ENCODE measurements around the gene ZNF410.
"Not testable (repeated sequence)": the region's sequence is repeated elsewhere in the genome, so short reads cannot be mapped to it uniquely, and the experiment has no call there.

The ZNF410 gene, protein sequence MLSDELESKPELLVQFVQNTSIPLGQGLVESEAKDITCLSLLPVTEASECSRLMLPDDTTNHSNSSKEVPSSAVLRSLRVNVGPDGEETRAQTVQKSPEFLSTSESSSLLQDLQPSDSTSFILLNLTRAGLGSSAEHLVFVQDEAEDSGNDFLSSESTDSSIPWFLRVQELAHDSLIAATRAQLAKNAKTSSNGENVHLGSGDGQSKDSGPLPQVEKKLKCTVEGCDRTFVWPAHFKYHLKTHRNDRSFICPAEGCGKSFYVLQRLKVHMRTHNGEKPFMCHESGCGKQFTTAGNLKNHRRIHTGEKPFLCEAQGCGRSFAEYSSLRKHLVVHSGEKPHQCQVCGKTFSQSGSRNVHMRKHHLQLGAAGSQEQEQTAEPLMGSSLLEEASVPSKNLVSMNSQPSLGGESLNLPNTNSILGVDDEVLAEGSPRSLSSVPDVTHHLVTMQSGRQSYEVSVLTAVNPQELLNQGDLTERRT

DNA sequence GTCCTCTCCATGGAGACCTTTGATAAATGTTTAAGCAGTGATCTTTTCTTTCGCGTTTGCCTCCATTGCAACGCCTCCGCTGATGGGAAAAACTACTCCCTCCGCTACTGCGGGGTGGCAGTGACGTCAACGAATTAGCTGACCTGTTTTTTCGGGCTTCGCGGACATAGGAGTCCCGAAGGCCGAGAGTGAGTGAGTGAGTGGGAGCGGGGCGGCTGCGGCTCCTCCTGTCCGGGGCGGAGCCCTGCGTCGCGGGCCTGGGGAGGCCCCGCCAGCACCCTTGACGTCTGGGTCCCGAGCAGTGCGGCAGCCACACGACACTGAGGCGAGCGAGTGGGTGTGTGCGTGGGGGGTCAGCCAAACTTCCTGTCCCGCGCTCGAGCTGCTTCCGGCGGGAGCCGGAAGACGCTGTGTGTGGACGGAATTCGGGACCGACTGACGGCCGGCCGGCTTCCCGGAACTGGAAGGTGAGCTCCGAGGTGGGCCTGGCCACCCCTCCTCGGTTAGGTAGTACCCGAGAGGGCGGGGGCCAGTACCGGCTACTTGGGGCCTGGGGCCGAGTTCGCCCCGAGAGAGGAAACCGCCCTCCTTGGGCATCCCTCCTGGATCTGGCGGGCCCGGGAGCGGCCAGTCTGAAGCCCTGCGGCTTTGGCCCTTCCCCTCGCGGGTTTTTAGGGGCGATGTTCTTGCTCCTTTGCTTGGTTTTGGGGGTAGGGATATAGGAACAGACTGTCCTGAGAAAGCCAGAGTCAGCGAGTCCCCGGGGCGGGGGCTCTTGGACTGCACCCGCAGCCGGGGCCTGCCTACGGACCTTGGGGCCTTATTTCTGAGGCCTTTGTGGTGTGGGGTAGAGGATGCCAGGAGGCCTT, at the start of gene ZNF410:
TSS of gene ZNF410 (plus strand) at position 411 of the 869 bp plus-strand sequence. CDS start 5,317 bp downstream, outside the sequence.
- DNase-seq = peak; percentile 37

- not testable (repeated sequence) for DNase-seq
Observed at GRCh38 chr14:73838293-73839034, 48.2 kb upstream of the ZNF410 start.

DNA sequence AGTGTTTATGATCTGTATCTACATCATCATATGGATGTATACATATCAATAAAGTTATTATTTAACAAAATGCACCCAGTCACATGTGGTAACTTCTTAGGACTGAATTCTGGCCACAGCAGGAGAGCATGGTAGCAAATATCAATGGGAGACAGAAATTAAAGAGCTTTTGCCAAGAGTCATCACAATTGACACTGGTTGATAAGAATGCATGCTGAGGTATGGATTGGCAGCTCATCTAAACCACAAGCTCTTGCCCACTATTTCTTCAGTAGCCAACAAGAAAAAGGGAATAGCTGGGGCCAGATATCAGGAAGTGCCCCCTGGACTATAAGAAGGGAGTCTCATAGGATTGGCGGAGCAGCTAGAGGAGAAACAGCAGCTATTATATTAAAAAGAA, 44.5 kb upstream of the ZNF410 start:
- no peak for DNase-seq

- DNase-seq = no peak
Observed at GRCh38 chr14:73842851-73843250, 43.8 kb upstream of the ZNF410 start.

DNA sequence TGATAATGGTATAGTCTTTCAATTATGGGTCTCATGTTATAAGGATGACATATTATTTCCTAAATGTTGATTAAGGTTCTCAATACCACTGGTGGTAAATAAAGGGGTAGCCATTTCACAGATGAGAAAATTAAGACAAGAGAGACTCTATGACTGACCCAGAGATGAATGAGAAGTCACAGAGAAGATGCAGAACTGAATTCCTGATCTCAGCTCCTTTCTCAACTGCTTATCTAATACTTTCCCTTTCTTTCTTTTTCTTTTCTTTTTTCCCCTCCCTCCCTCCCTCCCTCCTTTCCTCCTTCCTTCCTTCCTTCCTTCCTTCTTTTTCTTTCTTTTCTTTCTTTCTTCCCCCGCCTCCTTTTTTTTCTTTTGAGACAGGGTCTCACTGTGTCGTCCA, 43.4 kb upstream of the ZNF410 start:
- no peak for DNase-seq

DNA sequence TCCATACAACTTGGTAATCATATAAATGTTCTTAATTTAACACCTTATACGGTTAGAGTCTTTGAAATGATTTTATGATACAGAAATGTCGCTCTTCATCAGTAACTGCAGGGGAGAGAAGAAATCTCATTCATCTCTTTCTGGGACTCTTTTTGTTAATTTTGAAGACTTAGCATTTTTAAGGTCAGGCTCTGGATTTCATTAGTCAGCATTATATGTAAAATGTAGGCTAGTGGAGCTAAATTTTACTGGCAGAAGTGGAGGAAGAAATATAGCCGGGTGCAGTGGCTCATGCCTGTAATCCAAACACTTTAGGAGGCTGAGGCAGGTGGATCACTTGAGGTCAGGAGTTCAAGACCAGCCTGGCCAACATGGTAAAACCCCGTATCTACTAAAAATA, 39.7 kb upstream of the ZNF410 start:
- DNase-seq = no peak

DNA sequence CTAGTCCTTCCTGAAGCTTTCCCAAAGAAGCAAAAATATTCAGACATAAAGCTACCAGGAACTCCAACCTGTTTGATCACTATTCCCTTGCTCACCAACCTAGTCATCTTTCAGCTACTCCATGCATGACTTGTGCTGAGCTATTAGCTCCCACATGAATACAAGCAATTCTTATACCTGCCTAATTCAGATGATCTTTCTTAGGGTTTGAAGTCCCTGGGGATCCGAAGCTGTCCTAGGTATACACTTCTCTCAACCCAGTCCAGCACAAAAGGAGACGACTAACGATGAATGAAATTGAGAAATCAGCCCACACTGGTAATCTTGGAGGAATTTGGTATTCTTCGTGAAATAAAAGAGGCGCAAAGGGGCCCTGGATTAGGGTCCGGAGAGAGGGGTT, 35.7 kb upstream of the ZNF410 start:
- DNase-seq = no peak

DNA sequence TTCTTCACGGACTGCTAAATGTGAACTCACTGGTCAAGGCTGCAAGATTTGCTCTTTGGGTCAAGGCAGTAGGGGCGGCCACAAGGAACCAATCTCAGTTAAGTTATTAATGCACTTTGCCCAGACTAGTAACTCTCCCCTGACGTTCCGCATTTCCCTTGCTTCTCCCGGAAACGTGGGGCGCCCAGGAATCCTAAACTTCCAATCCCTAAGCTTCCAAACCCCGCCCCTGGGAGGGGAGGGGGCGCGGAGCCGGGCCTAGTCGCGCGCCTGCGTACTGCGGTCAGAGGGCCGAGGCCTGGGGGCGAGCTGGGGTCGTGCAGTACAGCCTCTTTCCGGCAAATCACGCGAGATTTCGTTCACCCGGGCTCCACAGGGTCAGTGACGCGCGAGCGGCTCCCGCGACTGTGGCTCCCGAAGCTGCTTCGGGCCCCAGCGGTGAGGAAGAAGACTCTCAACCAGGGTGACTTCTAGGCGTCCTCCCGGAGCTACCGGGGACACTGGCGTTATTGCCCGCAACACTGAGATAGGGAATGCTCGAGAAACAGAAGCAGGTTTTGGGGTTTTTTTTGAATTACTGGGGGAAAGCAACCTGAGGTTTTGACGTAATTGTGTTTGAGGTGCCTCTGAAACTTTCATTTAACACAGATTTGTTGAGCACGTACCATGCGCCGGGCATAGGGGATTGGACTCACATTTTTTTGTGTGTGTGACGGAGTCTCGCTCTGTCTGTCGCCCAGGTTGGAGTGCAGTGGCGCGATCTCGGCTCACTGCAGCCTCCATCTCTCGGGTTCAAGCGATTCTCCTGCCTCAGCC, 34.9 kb upstream of the ZNF410 start, which contains the start of gene PTGR2:
TSS of gene PTGR2 (plus strand) at position 265 of the 816 bp plus-strand sequence. CDS start 7,032 bp downstream, outside the sequence.
- peak; percentile 77 for DNase-seq

DNA sequence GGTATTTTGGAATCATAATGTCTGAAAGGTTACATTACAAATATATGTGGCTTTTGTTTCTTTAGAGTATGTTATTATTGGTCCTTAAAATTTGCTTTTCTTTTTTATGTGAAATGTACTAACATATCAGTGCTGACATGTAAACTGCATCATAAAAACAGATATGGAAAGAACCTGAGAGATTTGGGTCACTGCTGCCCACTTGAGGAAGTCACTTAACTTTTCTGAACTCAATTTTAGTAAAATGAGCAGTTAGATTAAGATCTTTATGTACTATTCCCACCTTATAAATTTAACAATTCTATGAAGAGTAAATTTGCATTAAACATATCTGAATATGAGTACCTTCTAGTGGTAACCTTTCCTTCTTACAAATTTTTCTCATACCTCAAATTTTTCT, 27.5 kb upstream of the ZNF410 start:
- DNase-seq = no peak

- DNase-seq = no peak
Observed at GRCh38 chr14:73861073-73861472, 25.6 kb upstream of the ZNF410 start.

GRCh38 chr14:73862480-73862879, 24.2 kb upstream of the ZNF410 start:
- no peak for DNase-seq

- DNase-seq = no peak
Observed at GRCh38 chr14:73863209-73863608, 23.4 kb upstream of the ZNF410 start.

- DNase-seq = no peak
Observed at GRCh38 chr14:73865534-73866113, 21.0 kb upstream of the ZNF410 start.

GRCh38 chr14:73869754-73870153, 16.9 kb upstream of the ZNF410 start:
- not testable (repeated sequence) for DNase-seq

GRCh38 chr14:73870525-73871235, 16.0 kb upstream of the ZNF410 start:
- no peak for DNase-seq

DNA sequence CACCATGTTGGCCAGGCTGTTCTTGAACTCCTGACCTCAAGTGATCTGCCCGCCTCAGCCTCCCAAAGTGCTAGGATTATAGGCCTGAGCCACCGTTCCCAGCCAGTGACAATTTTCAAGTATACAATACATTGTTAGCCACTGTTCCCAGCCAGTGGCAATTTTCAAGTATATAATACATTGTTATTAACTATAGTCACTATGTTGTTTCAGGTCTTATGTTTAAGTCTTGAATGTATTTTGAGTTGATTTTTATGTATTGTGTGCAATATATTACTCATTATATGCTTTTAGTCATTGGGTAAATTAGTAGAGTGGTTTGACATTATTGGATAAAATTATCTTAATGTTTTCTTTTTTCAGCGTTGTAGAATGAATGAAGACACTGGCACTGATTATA, 13.0 kb upstream of the ZNF410 start:
- DNase-seq = no peak

DNA sequence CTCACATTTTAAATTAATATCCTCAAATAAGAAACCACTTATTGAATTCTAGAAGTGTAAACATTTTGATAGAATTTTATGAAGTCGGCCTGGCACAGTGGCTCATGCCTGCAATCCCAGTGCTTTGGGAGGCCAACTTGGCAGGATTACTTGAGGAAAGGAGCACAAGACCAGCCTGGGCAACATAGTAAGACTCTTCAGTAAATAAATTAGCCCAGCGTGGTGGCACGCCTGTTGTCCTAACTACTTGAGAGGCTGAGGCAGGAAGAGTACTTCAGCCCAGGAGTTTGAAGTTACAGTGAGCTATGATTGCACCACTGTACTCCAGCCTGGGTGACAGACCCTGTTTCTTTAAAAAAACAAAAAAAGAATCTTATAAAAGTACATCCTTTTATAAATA, 8.9 kb upstream of the ZNF410 start:
- DNase-seq = no peak

DNA sequence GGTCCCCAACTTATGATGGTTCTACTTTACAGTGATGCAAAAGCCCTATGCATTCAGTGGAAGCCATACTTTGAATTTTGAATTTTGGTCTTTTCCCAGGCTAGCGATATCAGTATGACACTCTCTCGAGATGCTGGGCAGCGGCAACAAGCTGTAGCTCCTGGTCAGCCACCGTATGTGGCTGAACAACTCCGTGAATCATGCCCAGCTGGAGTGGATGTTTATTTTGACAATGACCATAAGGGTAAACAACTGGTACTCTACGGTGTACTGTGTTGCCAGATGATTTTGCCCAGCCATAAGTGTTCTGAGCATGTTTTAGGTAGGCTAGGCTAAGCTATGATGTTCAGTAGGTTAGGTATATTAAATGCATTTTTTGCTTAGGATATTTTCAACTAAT, 8.2 kb upstream of the ZNF410 start:
- DNase-seq = no peak

DNA sequence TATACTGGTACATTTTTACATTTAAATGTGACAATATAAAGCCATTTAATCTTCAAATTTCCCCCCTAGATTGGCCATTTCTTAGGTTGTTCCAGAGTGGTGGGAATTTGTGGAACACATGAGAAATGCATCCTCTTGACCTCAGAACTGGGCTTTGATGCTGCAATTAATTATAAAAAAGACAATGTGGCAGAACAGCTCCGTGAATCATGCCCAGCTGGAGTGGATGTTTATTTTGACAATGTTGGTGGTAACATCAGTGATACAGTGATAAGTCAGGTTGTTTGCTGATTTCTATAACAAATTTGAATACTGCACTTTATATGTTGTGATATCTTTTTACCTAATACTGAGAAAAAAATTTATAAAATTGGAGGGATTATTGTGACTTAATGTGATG, 7.6 kb upstream of the ZNF410 start:
- DNase-seq = no peak

GRCh38 chr14:73884438-73885190, 2.0 kb upstream of the ZNF410 start:
- DNase-seq = no peak
